Measurements from ENCODE around the gene EHMT1. TPM values are rescaled to one million over a fixed set of nuclear protein-coding genes. Genes with fewer than 3 reads are reported as not detected.

Gene EHMT1
- total RNA-seq, 5 donors from 2014 or later (not counting 1 experiment from before 2014, with no cell fraction given), result 113 to 124 (median 121) TPM

DNA sequence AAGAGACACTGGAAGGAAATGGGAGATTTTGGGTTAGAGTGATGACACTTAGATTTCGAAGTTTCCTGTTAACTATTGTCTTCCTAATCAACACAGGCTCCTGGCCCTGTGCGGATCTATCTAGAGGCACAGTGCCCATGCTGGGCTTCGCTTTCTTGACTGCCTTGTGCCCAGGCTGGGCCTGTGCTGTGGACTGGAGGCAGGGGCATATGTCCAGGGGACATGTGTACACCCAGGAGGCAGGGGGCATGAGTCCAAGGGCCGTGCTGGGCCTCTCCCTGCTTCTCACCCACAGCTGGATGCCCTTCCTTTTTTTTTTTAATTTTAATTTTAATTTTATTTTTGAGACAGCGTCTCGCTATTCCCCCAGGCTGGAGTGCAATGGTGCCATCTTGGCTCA is 37.6 kb downstream of the EHMT1 start:
- Histone ChIP-seq H3K27ac (ENCODE audit: low read length) (no peak overlapping the region), H3K4me1 (ENCODE audit: control insufficient read depth in 1 of 2, extremely low read depth in 1 of 2, insufficient read depth in 2 of 2, low read length in 2 of 2) (peaks cover 5 to 8% of the 10 kb centered on the region in 2 experiments), H3K27me3 (replicated peaks in 1 of 2; ENCODE audit: control insufficient read depth in 2 of 2, extremely low read depth in 1 of 2, insufficient read depth in 2 of 2, low read length in 1 of 2) (no peaks in the 10 kb centered on the region), H3K9me3 (no peaks in the 10 kb centered on the region), H3K36me3 (ENCODE audit: control insufficient read depth in 2 of 2, extremely low read depth in 1 of 2, insufficient read depth in 1 of 2, low read length in 1 of 2) (peaks cover 2 to 23% of the 10 kb centered on the region in 2 donors), H3K4me3 (ENCODE audit: control insufficient read depth in 1 of 2, extremely low read depth in 1 of 2, low read length in 1 of 2) (no peak overlapping the region)
- ChIA-PET CTCF (no interaction called here), POLR2A (no interaction called here)
- 100% methylated on average over 4 of the region's 6 CpGs for WGBS (ENCODE audit: insufficient coverage)
- Mint-ChIP-seq H3K36me3 (peaks cover 22% of the 10 kb centered on the region), H3K4me1 (peaks cover 35 to 45% (median 36%) of the 10 kb centered on the region in 3 donors), H3K4me3 (no peak overlapping the region), H3K9me3 (no peaks in the 10 kb centered on the region), H3K27me3 (no peaks in the 10 kb centered on the region), H3K27ac (no peak overlapping the region)
- DNase-seq, result no peak
- ATAC-seq (replicated peaks in 1 of 4), result no peak

DNA sequence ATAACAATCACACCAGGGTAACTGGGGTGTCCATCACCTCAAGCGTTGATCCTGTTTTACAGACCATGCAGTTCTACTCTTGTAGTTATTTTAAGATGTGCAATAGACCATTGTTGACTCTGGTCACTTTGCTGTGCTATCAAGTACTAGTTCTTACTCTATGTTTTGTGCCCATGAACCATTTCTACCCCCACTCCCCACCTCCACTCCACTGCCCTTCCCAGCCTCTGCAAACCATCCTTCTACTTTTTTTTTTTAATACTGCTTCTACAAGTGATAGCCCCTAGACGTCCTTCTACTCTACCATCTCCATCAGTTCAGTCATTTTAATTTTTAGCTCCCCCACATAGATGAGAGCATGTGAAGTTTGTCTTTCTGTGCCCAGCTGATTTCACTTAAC is 38.8 kb downstream of the EHMT1 start:
- Mint-ChIP-seq H3K4me1 (peaks cover 35 to 42% (median 35%) of the 10 kb centered on the region in 3 donors), H3K9me3 (no peaks in the 10 kb centered on the region), H3K36me3 (peaks cover 18% of the 10 kb centered on the region), H3K27me3 (no peaks in the 10 kb centered on the region), H3K27ac (no peak overlapping the region), H3K4me3 (no peak overlapping the region)
- Histone ChIP-seq H3K4me1 (ENCODE audit: control insufficient read depth in 1 of 2, extremely low read depth in 1 of 2, insufficient read depth in 2 of 2, low read length in 2 of 2) (peaks cover 5 to 8% of the 10 kb centered on the region in 2 experiments), H3K36me3 (ENCODE audit: control insufficient read depth in 2 of 2, extremely low read depth in 1 of 2, insufficient read depth in 1 of 2, low read length in 1 of 2) (peaks cover 2 to 17% of the 10 kb centered on the region in 2 donors), H3K4me3 (ENCODE audit: control insufficient read depth in 1 of 2, extremely low read depth in 1 of 2, low read length in 1 of 2) (no peak overlapping the region), H3K27ac (ENCODE audit: low read length) (no peak overlapping the region), H3K27me3 (replicated peaks in 1 of 2; ENCODE audit: control insufficient read depth in 2 of 2, extremely low read depth in 1 of 2, insufficient read depth in 2 of 2, low read length in 1 of 2) (no peaks in the 10 kb centered on the region), H3K9me3 (no peaks in the 10 kb centered on the region)
- DNase-seq (no peak), ATAC-seq (replicated peaks in 1 of 4) (no peak)
- CTCF ChIA-PET, result interaction anchor here in 1 of 2 donors (0.7 kb wide), 1 partner anchor 1859 kb away, joined by 3 read pairs; no protein-coding TSS in a partner anchor
- POLR2A ChIA-PET, result no interaction called here
- no CpG with 5 or more reads among the region's 2 CpGs for WGBS (ENCODE audit: insufficient coverage)

DNA sequence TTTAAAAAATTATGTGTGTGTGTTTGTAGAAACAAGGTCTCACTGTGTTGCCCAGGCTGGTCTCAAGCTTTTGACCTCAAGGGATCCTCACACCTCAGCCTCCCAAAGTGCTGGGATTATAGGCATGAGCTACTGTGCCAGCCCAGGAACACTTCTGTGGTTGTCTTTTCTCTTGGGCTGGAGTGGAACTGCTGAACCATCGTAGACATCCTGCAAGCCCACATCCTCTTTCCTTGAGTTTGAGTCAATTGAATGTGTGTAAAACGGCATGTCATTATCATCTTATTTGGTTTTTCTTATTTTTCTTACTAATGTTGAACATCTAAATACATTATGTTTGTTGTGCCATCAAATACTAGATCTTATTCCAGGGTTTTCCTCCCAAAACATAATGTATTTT is 40.0 kb downstream of the EHMT1 start:
- H3K4me1 ChIP-seq (ENCODE audit: control insufficient read depth in 1 of 2, extremely low read depth in 1 of 2, insufficient read depth in 2 of 2, low read length in 2 of 2), result peaks cover 5 to 8% of the 10 kb centered on the region in 2 experiments
- no peaks in the 10 kb centered on the region for H3K9me3 Mint-ChIP-seq
- no peaks in the 10 kb centered on the region for H3K9me3 ChIP-seq
- ATAC-seq (replicated peaks in 1 of 4) (peak in 3 of 4 experiments; percentile 33 to 52 (median 40)), DNase-seq (no peak)
- CTCF ChIA-PET, result interaction anchor here in 1 of 2 donors (0.7 kb wide), 1 partner anchor 746 kb away, joined by 3 read pairs; no protein-coding TSS in a partner anchor
- no peak overlapping the region for H3K4me3 ChIP-seq (ENCODE audit: control insufficient read depth in 1 of 2, extremely low read depth in 1 of 2, low read length in 1 of 2)
- peak overlapping the region; percentile 28 to 63 for H3K27ac Mint-ChIP-seq
- H3K36me3 ChIP-seq (ENCODE audit: control insufficient read depth in 2 of 2, extremely low read depth in 1 of 2, insufficient read depth in 1 of 2, low read length in 1 of 2), result peaks cover 0 to 12% of the 10 kb centered on the region in 2 donors
- H3K27me3 Mint-ChIP-seq, result no peaks in the 10 kb centered on the region
- WGBS (ENCODE audit: insufficient coverage), result no CpG with 5 or more reads among the region's 2 CpGs
- H3K4me1 Mint-ChIP-seq, result peaks cover 42 to 44% (median 44%) of the 10 kb centered on the region in 3 donors
- H3K27me3 ChIP-seq (replicated peaks in 1 of 2; ENCODE audit: control insufficient read depth in 2 of 2, extremely low read depth in 1 of 2, insufficient read depth in 2 of 2, low read length in 1 of 2), result no peaks in the 10 kb centered on the region
- H3K36me3 Mint-ChIP-seq, result peaks cover 19% of the 10 kb centered on the region
- H3K27ac ChIP-seq (ENCODE audit: low read length), result no peak overlapping the region
- POLR2A ChIA-PET, result no interaction called here
- peak overlapping the region in 1 of 3 donors; percentile 31 for H3K4me3 Mint-ChIP-seq

DNA sequence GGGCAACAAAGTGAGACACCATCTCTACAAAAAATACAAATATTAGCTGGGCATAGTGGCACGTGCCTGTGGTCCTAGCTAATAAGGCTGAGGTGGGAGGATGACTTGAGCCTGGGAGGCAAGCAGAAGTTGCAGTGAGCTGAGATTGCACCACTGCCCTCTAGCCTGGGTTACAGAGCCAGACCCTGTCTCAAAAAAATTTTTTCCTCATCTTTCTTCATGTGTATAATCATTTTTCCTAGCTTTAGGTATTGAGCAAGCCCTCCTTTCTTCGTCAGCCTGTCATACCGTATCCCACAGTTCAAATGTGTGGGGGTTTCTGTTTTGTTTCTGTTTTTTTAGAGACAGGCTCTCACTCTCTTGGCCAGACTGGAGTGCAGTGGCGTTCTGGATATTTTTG is 41.3 kb downstream of the EHMT1 start:
- no peak overlapping the region for H3K27ac ChIP-seq (ENCODE audit: low read length)
- no peak for ATAC-seq (replicated peaks in 1 of 4)
- Mint-ChIP-seq H3K27me3 (no peaks in the 10 kb centered on the region), H3K4me3 (no peak overlapping the region), H3K27ac (no peak overlapping the region), H3K36me3 (peaks cover 17% of the 10 kb centered on the region), H3K9me3 (no peaks in the 10 kb centered on the region), H3K4me1 (peaks cover 47 to 56% (median 47%) of the 10 kb centered on the region in 3 donors)
- H3K36me3 ChIP-seq (ENCODE audit: control insufficient read depth in 2 of 2, extremely low read depth in 1 of 2, insufficient read depth in 1 of 2, low read length in 1 of 2), result peaks cover 0 to 6% of the 10 kb centered on the region in 2 donors
- no CpG with 5 or more reads among the region's 4 CpGs for WGBS (ENCODE audit: insufficient coverage)
- H3K9me3 ChIP-seq, result no peaks in the 10 kb centered on the region
- DNase-seq, result no peak
- POLR2A ChIA-PET, result interaction anchor here in 1 of 2 donors (0.6 kb wide), 1 partner anchor 87 kb away, joined by 7 read pairs; no protein-coding TSS in a partner anchor
- no peaks in the 10 kb centered on the region for H3K27me3 ChIP-seq (replicated peaks in 1 of 2; ENCODE audit: control insufficient read depth in 2 of 2, extremely low read depth in 1 of 2, insufficient read depth in 2 of 2, low read length in 1 of 2)
- CTCF ChIA-PET, result no interaction called here
- peaks cover 5 to 8% of the 10 kb centered on the region in 2 experiments for H3K4me1 ChIP-seq (ENCODE audit: control insufficient read depth in 1 of 2, extremely low read depth in 1 of 2, insufficient read depth in 2 of 2, low read length in 2 of 2)
- no peak overlapping the region for H3K4me3 ChIP-seq (ENCODE audit: control insufficient read depth in 1 of 2, extremely low read depth in 1 of 2, low read length in 1 of 2)

DNA sequence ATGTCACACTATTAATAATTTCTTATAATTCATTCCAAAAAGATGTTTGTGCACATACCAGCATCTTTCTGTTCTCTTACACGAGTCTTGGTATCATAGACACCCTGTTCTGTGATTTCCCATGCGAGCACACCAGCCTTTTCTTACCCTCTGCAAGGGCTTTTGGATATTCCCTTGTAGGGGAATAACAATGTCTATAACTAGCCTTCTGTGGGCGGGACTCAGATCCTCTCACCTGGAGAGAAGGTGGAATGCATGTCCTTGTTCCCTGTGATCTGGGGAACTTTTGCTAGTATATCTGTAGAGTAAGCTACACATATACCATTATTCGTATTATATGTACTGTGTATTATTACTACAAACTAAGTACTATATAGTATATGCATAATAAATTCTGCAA is 44.8 kb downstream of the EHMT1 start:
- no CpG with 5 or more reads among the region's 4 CpGs for WGBS (ENCODE audit: insufficient coverage)
- Histone ChIP-seq H3K36me3 (ENCODE audit: control insufficient read depth in 2 of 2, extremely low read depth in 1 of 2, insufficient read depth in 1 of 2, low read length in 1 of 2) (peaks cover 0 to 19% of the 10 kb centered on the region in 2 donors), H3K4me1 (ENCODE audit: control insufficient read depth in 1 of 2, extremely low read depth in 1 of 2, insufficient read depth in 2 of 2, low read length in 2 of 2) (peaks cover 4 to 20% of the 10 kb centered on the region in 2 experiments), H3K4me3 (ENCODE audit: control insufficient read depth in 1 of 2, extremely low read depth in 1 of 2, low read length in 1 of 2) (no peak overlapping the region), H3K27ac (ENCODE audit: low read length) (no peak overlapping the region), H3K9me3 (no peaks in the 10 kb centered on the region), H3K27me3 (replicated peaks in 1 of 2; ENCODE audit: control insufficient read depth in 2 of 2, extremely low read depth in 1 of 2, insufficient read depth in 2 of 2, low read length in 1 of 2) (no peaks in the 10 kb centered on the region)
- CTCF ChIA-PET, result no interaction called here
- no peak for ATAC-seq (replicated peaks in 1 of 4)
- Mint-ChIP-seq H3K9me3 (no peaks in the 10 kb centered on the region), H3K4me1 (peaks cover 55 to 61% (median 61%) of the 10 kb centered on the region in 3 donors), H3K27me3 (no peaks in the 10 kb centered on the region), H3K36me3 (peaks cover 14% of the 10 kb centered on the region), H3K4me3 (no peak overlapping the region), H3K27ac (no peak overlapping the region)
- POLR2A ChIA-PET, result no interaction called here
- DNase-seq, result no peak

DNA sequence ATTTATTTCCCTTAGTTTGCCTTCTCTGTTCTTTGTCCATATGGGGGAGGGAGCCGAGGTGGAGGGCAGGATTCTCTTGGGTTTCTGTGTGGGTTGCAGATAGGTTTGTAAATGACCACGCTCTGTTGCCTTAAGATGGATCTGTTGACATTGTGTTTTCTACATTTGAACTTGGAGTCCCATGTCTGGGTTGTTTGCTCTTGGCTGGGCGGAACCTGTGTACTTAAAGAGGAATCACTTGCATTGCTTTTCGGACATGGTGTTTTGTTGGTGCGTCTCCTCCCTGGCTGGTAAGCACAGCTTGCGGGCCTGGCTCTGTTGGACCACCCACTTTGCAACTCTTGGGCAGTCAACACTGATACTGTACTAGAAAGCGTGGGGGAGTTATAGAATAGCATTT is 45.9 kb downstream of the EHMT1 start:
- no peak overlapping the region for H3K4me3 ChIP-seq (ENCODE audit: control insufficient read depth in 1 of 2, extremely low read depth in 1 of 2, low read length in 1 of 2)
- Mint-ChIP-seq H3K27me3 (no peaks in the 10 kb centered on the region), H3K36me3 (peaks cover 21% of the 10 kb centered on the region), H3K27ac (peak overlapping the region in 1 of 2 donors; percentile 45), H3K9me3 (no peaks in the 10 kb centered on the region), H3K4me3 (no peak overlapping the region), H3K4me1 (peaks cover 58 to 64% (median 61%) of the 10 kb centered on the region in 3 donors)
- WGBS (ENCODE audit: insufficient coverage), result 96% methylated on average over 5 of the region's 7 CpGs
- CTCF ChIA-PET, result no interaction called here
- ATAC-seq (replicated peaks in 1 of 4) (no peak), DNase-seq (no peak)
- H3K27me3 ChIP-seq (replicated peaks in 1 of 2; ENCODE audit: control insufficient read depth in 2 of 2, extremely low read depth in 1 of 2, insufficient read depth in 2 of 2, low read length in 1 of 2), result no peaks in the 10 kb centered on the region
- peaks cover 0 to 29% of the 10 kb centered on the region in 2 donors for H3K36me3 ChIP-seq (ENCODE audit: control insufficient read depth in 2 of 2, extremely low read depth in 1 of 2, insufficient read depth in 1 of 2, low read length in 1 of 2)
- POLR2A ChIA-PET, result no interaction called here
- H3K4me1 ChIP-seq (ENCODE audit: control insufficient read depth in 1 of 2, extremely low read depth in 1 of 2, insufficient read depth in 2 of 2, low read length in 2 of 2), result peaks cover 0 to 22% of the 10 kb centered on the region in 2 experiments
- H3K27ac ChIP-seq (ENCODE audit: low read length), result no peak overlapping the region
- H3K9me3 ChIP-seq, result no peaks in the 10 kb centered on the region

Measured in T-cell (primary cell).